OCI-LY3 (cell line): Measurements from ENCODE around the gene IFNLR1.

Experiments
- H2AFZ ChIP-seq: fragments of 200-600, 300-600 bp; shearing (Covaris generic); 2 replicates; pipeline ENCODE4 v1.6.0; 2014; ENCODE audit warnings: antibody characterized with exemption, low read depth, low read length
- H3K27ac ChIP-seq: fragments of 200-600, 300-600 bp; sonication (generic); 2 replicates; pipeline ENCODE4 v1.5.1; 2014; ENCODE audit warnings: mild to moderate bottlenecking, low read length, moderate library complexity, mixed read lengths
- H3K27me3 ChIP-seq: fragments of 200-600, 300-600 bp; sonication (generic); 2 replicates; pipeline ENCODE4 v1.6.1; 2014; ENCODE audit warnings: low read depth, low read length, mixed read lengths
- H3K36me3 ChIP-seq: fragments of 200-600, 300-600 bp; sonication (generic); replicated peaks from 2 replicates; pipeline ENCODE3; 2014; ENCODE audit warnings: low read depth, low read length, mixed read lengths
- H3K4me1 ChIP-seq: fragments of 300-600, 200-600 bp; sonication (generic); 2 replicates; pipeline ENCODE4 v1.6.1; 2014; ENCODE audit warnings: low read length, mixed read lengths
- H3K4me2 ChIP-seq: fragments of 200-600, 300-600 bp; sonication (generic); 2 replicates; pipeline ENCODE4 v1.6.1; 2014; ENCODE audit warnings: low read length, mixed read lengths
- H3K4me3 ChIP-seq: fragments of 300-600, 200-600 bp; sonication (generic); 2 replicates; pipeline ENCODE4 v1.5.1; 2014; ENCODE audit warnings: antibody characterized with exemption, mild to moderate bottlenecking, low read length, moderate library complexity
- H3K79me2 ChIP-seq: fragments of 300-600, 200-600 bp; shearing (Covaris generic); 2 replicates; pipeline ENCODE4 v1.6.1; 2014; ENCODE audit warnings: mild to moderate bottlenecking, low read length, mixed read lengths
- H3K9ac ChIP-seq: fragments of 300-600, 200-600 bp; shearing (Covaris generic); 2 replicates; pipeline ENCODE4 v1.6.0; 2014; ENCODE audit warnings: mild to moderate bottlenecking, low read length, moderate library complexity
- H3K9me3 ChIP-seq: fragments of 200-600, 300-600 bp; shearing (Covaris generic); 2 replicates; pipeline ENCODE4 v1.6.1; 2014; ENCODE audit warnings: low read length, mixed read lengths; ENCODE audit not compliant: insufficient read depth
- H4K20me1 ChIP-seq: fragments of 200-600, 300-600 bp; sonication (generic); 2 replicates; pipeline ENCODE4 v1.6.1; 2016; ENCODE audit warnings: low read length, mixed read lengths; ENCODE audit not compliant: insufficient read depth
- EZH2phosphoT487 ChIP-seq: fragments of 200-600 bp; shearing (Covaris generic); IDR thresholded peaks from 2 replicates; pipeline ENCODE4 v1.6.1; 2018; ENCODE audit warnings: antibody characterized with exemption, mixed run types, low read depth
- TF ChIP-seq, protein P1 (sequence below): fragments of 200-600, 300-600 bp; sonication (generic); IDR thresholded peaks from 2 replicates; pipeline ENCODE4 v1.5.1; 2014; ENCODE audit warnings: antibody characterized with exemption, low read length, low read depth

The IFNLR1 gene

DNA sequence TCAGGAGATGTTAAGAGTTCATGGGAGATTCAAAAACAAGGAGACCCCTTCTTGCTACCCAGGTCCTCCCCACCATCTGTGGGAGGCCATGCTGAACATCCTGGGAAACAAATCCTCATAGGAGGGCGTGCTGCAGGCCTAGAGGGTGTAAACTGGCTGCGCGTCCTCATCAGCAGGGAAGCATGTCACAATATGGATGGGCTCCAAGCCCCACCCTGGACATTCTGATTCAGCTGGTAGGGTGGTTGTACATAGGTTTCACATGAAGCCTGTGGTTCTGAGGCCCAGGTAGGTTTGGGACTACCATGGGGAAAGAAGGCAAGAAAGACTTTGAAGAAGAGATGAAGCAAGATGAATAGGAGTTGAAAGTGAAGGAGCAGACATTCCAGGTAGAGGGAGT is 44.6 kb upstream of the IFNLR1 start:
- H3K4me3 ChIP-seq: no peak overlapping the region
- H3K9ac ChIP-seq: no peak overlapping the region
- H3K4me1 ChIP-seq: peaks cover 49% of the 10 kb centered on the region
- H3K27me3 ChIP-seq: no peaks in the 10 kb centered on the region
- H4K20me1 ChIP-seq: no peaks in the 10 kb centered on the region
- H3K79me2 ChIP-seq: no peaks in the 10 kb centered on the region
- TF ChIP-seq EZH2phosphoT487: no peak
- TF ChIP-seq, protein P1, sequence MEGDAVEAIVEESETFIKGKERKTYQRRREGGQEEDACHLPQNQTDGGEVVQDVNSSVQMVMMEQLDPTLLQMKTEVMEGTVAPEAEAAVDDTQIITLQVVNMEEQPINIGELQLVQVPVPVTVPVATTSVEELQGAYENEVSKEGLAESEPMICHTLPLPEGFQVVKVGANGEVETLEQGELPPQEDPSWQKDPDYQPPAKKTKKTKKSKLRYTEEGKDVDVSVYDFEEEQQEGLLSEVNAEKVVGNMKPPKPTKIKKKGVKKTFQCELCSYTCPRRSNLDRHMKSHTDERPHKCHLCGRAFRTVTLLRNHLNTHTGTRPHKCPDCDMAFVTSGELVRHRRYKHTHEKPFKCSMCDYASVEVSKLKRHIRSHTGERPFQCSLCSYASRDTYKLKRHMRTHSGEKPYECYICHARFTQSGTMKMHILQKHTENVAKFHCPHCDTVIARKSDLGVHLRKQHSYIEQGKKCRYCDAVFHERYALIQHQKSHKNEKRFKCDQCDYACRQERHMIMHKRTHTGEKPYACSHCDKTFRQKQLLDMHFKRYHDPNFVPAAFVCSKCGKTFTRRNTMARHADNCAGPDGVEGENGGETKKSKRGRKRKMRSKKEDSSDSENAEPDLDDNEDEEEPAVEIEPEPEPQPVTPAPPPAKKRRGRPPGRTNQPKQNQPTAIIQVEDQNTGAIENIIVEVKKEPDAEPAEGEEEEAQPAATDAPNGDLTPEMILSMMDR: no peak
- no peaks in the 10 kb centered on the region for H3K9me3 ChIP-seq
- H3K4me2 ChIP-seq: no peak overlapping the region
- no peak overlapping the region for H3K27ac ChIP-seq
- H3K36me3 ChIP-seq: no peaks in the 10 kb centered on the region
- H2AFZ ChIP-seq: no peak overlapping the region

DNA sequence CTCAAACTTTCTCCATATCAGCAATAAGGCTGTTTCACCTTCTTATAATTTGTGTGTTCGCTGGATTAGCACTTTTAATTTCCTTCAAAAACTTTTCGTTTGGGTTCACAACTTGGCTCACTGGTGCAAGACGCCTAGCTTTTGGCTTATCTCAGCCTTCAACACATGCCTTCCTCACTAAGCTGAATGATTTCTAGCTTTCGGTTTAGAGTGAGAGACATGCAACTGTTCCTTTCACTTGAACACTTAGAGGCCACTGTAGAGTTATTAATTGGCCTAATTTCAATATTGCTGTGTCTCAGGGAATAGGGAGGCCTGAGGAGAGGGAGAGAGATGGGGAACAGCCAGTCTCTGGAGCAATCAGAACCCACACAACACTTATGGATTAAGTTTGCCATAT is 41.2 kb upstream of the IFNLR1 start:
- Histone ChIP-seq H3K4me3 (peak overlapping the region; percentile 34; the same call in 1 of the 2 replicates), H3K36me3 (no peaks in the 10 kb centered on the region), H3K27ac (peak overlapping the region; percentile 89), H3K79me2 (no peaks in the 10 kb centered on the region), H3K27me3 (no peaks in the 10 kb centered on the region), H3K4me1 (peaks cover 36% of the 10 kb centered on the region), H3K4me2 (peak overlapping the region; percentile 74), H3K9me3 (no peaks in the 10 kb centered on the region), H2AFZ (no peak overlapping the region), H4K20me1 (no peaks in the 10 kb centered on the region), H3K9ac (peak overlapping the region; percentile 50; the same call in 1 of the 2 replicates)
- TF ChIP-seq, protein P1: no peak
- no peak for TF ChIP-seq EZH2phosphoT487

- no peaks in the 10 kb centered on the region for H3K79me2 ChIP-seq
- no peaks in the 10 kb centered on the region for H3K27me3 ChIP-seq
- peak overlapping the region; percentile 35 for H3K4me3 ChIP-seq
- H3K27ac ChIP-seq: peak overlapping the region; percentile 89
- no peak overlapping the region for H2AFZ ChIP-seq
- peak overlapping the region; percentile 24; the same call in 1 of the 2 replicates for H3K9ac ChIP-seq
- no peaks in the 10 kb centered on the region for H3K9me3 ChIP-seq
- H3K4me2 ChIP-seq: peak overlapping the region; percentile 74
- H3K4me1 ChIP-seq: peaks cover 48% of the 10 kb centered on the region
- H4K20me1 ChIP-seq: no peaks in the 10 kb centered on the region
- TF ChIP-seq, protein P1: no peak
- no peak for TF ChIP-seq EZH2phosphoT487
- H3K36me3 ChIP-seq: no peaks in the 10 kb centered on the region
Observed at GRCh38 chr1:24226749-24227148, 39.7 kb upstream of the IFNLR1 start.

DNA sequence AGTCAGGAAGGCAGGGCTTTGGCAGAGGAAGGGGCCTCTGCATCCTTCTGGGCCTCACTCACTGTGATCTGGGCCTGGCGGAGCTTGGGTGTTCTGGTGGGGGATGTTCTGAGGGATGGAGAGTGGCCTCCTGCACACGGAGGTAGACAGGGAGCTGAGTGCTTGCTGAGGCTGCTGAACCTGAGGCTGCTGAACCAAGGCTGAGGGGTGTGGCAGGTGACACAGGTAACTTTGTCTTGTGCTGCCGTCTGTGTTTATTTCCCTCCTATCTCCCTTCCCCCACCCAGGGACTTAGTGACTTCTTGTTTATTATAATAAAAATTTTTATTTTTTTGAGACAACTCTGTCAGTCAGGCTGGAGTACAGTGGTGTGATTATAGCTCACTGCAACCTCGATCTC is 37.7 kb upstream of the IFNLR1 start:
- no peaks in the 10 kb centered on the region for H3K36me3 ChIP-seq
- H3K27me3 ChIP-seq: no peaks in the 10 kb centered on the region
- no peaks in the 10 kb centered on the region for H3K9me3 ChIP-seq
- H4K20me1 ChIP-seq: no peaks in the 10 kb centered on the region
- H3K9ac ChIP-seq: no peak overlapping the region
- no peak for TF ChIP-seq EZH2phosphoT487
- TF ChIP-seq, protein P1: no peak
- H3K4me3 ChIP-seq: no peak overlapping the region
- H3K4me1 ChIP-seq: peaks cover 43% of the 10 kb centered on the region
- no peaks in the 10 kb centered on the region for H3K79me2 ChIP-seq
- H3K4me2 ChIP-seq: no peak overlapping the region
- H3K27ac ChIP-seq: no peak overlapping the region
- H2AFZ ChIP-seq: no peak overlapping the region
